Mammary epithelial cell (primary cell): ENCODE results near the gene SINHCAF.

Experiments
- CTCF ChIP-seq, 2 donors: IDR thresholded peaks in 1 of 2; conservative IDR thresholded peaks in 1 of 2; 2 replicates each; pipeline ENCODE4 v1.5.1; 2011 to 2012; ENCODE audit warnings: inconsistent platforms in 2 of 2, low read length in 2 of 2, mild to moderate bottlenecking in 2 of 2, control low read depth in 1 of 2, low read depth in 1 of 2; ENCODE audit not compliant: insufficient read depth in 1 of 2; ENCODE audit errors: extremely low read depth in 1 of 2
- EZH2 ChIP-seq: IDR thresholded peaks from 2 replicates; pipeline ENCODE4 v1.6.1; 2012; ENCODE audit warnings: low read length, inconsistent platforms, borderline replicate concordance

DNA sequence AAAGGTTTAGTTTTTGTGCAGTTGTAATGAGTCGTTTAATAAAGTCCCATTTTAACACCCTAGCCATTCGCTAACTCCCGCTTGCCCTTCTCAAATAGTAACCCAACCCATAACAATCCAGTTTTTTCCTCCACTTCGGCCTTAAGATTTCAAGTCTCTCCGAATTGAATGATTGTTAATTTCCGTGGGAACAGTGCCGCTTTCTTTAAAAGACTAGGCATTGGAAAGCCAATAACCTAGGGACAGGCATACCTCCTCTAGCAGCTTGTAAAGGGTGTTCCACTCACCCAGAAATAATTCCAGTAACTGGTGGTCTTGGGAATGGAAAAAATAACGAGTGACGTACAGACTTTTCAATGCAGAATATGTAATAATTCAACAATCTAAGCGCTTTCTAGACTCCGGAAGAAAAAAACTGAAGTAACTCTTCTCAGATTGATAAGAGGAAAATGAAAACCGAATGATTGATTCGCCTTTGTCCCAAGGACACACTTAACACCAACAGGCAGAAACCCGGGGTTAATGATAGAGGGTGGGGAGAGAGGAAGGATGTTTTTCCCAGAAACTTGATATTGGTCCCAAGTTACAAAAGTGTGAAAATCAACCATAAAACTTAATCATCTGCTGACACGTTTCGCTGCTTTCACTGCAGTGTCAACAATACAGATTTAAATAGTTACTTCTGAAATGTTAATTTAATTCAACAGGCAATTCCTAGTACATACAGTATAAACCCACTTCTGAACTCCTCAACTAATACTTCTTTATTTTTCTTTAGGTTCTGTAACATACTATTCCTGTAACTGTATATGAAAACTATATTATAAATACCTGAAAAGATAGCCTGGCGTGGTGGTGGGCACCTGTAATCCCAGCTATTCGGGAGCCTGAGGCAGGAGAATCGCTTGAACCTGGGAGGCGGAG is 1.0 kb upstream of the SINHCAF start:
- no peak for TF ChIP-seq CTCF (conservative IDR thresholded peaks at IDR 0.05 in 1 of 2, IDR thresholded peaks at IDR 0.05 in 1 of 2; ENCODE audit: extremely low read depth in 1 of 2, insufficient read depth in 1 of 2, low read depth in 1 of 2, low read length in 2 of 2)
- TF ChIP-seq EZH2, result no peak
